Activated CD4-positive, alpha-beta memory T cell treated with anti-CD3 and anti-CD28 coated beads for 36 hours (primary cell): ENCODE data around the gene CCDC92. TPM values are rescaled to one million over a fixed set of nuclear protein-coding genes. Genes with fewer than 3 reads are reported as not detected.

ENCODE experiments used
- CTCF ChIA-PET: fragments of 350-600 bp; sonication (Branson Sonifier 250); formaldehyde crosslinking; loops from one replicate; lab custom pipeline; 2021; ENCODE audit warnings: antibody characterized with exemption, inconsistent platforms; lab: Charles Lee
- POLR2A ChIA-PET: fragments of 350-600 bp; sonication (Branson Sonifier 250); formaldehyde crosslinking; loops from one replicate; lab custom pipeline; 2021; ENCODE audit warnings: antibody characterized with exemption; lab: Charles Lee
- DNase-seq: peaks from one replicate; pipeline ENCODE4 v3.0.0-alpha.2; 2020
- H3K27ac Mint-ChIP-seq: one replicate; pipeline ENCODE4 v1.8.0; 2021; ENCODE audit warnings: mixed read lengths
- H3K27me3 Mint-ChIP-seq: one replicate; pipeline ENCODE4 v1.8.0; 2021; ENCODE audit warnings: mixed read lengths
- H3K36me3 Mint-ChIP-seq: one replicate; pipeline ENCODE4 v1.8.0; 2021; ENCODE audit warnings: mixed read lengths
- H3K4me1 Mint-ChIP-seq: one replicate; pipeline ENCODE4 v1.8.0; 2021; ENCODE audit warnings: low read depth, mixed read lengths
- H3K4me3 Mint-ChIP-seq: one replicate; pipeline ENCODE4 v1.8.0; 2021; ENCODE audit warnings: mild to moderate bottlenecking, mixed read lengths
- H3K9me3 Mint-ChIP-seq: one replicate; pipeline ENCODE4 v1.8.0; 2021; ENCODE audit warnings: mixed read lengths
- intact Hi-C: fragments of 100-400 bp; cut with micrococcal nuclease; formaldehyde crosslinking; loops from one replicate; pipeline ENCODE4 v1.15.1; 2023
- total RNA-seq, 2 experiments: library from RNA; stranded (reverse); gene quantifications; one replicate each; pipeline ENCODE4 v1.2.3, GENCODE V29; 2021

CCDC92 gene, protein sequence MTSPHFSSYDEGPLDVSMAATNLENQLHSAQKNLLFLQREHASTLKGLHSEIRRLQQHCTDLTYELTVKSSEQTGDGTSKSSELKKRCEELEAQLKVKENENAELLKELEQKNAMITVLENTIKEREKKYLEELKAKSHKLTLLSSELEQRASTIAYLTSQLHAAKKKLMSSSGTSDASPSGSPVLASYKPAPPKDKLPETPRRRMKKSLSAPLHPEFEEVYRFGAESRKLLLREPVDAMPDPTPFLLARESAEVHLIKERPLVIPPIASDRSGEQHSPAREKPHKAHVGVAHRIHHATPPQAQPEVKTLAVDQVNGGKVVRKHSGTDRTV
- total RNA-seq = 10 to 100 TPM; 11.4 to 11.7 TPM

DNA sequence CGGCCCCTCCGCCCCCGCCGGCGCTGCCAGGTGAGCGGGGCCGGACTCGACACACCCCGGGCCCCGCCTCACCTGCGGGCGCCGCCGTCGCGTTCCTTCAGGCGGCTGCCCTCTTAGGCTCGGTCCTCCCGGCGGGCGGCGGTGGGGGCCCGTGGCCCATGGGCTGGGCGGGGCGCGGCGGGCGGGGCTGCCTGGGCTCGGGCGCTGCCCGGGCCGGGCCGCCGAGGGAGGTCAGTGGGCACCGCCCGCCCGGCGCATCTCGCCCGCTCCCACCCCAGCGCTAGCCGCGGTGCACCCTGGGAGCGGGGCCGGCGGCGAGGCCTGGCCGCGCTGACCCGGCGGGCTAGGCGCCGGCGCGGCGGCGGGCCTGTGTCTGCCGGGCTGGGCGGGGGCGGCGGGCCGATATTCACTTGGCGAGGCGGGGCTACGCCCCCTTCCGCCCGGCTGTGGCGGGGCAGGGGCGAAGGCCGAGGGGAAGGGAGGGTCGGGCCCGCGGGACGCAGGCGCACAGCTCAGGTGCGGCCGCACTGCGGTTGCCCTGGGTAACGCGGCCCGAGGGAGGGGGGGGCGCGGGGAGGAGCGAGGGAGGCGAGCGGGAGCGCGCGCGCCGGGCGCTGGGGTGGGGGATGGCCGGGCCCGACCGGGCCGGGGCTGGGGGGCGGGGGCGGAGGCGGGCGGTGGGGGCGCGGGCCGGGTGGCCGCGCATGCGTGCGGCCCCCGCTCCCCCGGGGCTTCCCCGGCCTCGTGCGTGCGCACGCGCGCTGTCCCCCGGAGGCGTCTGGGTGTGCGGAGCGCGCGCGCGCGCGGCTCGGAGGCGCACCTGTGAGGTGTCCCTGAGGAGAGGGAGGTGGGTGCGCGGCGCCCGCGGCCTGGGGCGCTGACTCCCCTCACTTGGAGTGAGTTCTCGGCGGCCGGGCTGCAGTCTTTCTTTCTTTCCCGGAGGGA lies at the start of gene CCDC92, which contains the start of gene ZNF664:
TSS of gene CCDC92 (minus strand) at position 375 of the 945 bp plus-strand sequence. CDS start 28,526 bp downstream, outside the sequence.
TSS of gene ZNF664 (plus strand) at position 759 of the 945 bp plus-strand sequence. CDS start 38,930 bp downstream, outside the sequence.
- POLR2A ChIA-PET = interaction anchor here (1.0 to 1.5 kb wide), 2 partner anchors 15 to 482 kb away, joined by 3 read pairs; no protein-coding TSS in a partner anchor
- intact Hi-C loops = loop anchor here (2.0 kb wide), 2 partner anchors 34 to 68 kb away; no protein-coding TSS in a partner anchor
- peak; percentile 97 for DNase-seq

DNA sequence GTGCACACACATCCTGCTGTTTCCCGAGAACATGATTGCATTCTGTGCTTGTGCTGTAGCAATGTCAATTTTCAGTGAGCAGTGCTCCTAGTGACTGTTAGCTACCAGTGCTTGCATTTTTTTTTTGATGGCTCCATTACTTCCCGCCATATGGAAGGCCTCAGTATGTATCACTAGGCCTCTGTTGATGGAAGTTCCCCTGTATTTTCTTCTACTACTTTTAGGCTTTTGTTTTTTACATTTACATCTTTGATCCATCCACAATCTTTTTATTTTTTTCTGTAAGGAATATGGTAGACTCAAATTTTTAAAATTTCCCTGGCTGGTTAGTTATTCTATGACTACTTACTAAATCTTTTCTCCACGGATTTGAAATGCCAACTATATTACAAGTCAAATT lies 49.5 kb upstream of the CCDC92 start:
- intact Hi-C loops = no loop called here
- Mint-ChIP-seq H3K4me3 (no peak overlapping the region), H3K9me3 (no peaks in the 10 kb centered on the region), H3K27me3 (no peaks in the 10 kb centered on the region), H3K27ac (no peak overlapping the region), H3K4me1 (no peaks in the 10 kb centered on the region), H3K36me3 (no peaks in the 10 kb centered on the region)
- ChIA-PET POLR2A (no interaction called here), CTCF (interaction anchor here (2.3 kb wide), 1 partner anchor 11 kb away, joined by 6 read pairs; no protein-coding TSS in a partner anchor)
- no peak for DNase-seq

More for the DNA sequence above, at the start of gene CCDC92, which contains the start of gene ZNF664:
- no peaks in the 10 kb centered on the region for H3K27me3 Mint-ChIP-seq
- peaks cover 15% of the 10 kb centered on the region for H3K36me3 Mint-ChIP-seq
- peak within 1 kb of the TSS; percentile 73 for H3K27ac Mint-ChIP-seq
- CTCF ChIA-PET = interaction anchor here (1.0 to 1.3 kb wide), 2 partner anchors 17 to 67 kb away, joined by 3 read pairs; no protein-coding TSS in a partner anchor
- peaks cover 44% of the 10 kb centered on the region for H3K4me1 Mint-ChIP-seq
- no peaks in the 10 kb centered on the region for H3K9me3 Mint-ChIP-seq
- peak within 1 kb of the TSS; percentile 93 for H3K4me3 Mint-ChIP-seq

DNA sequence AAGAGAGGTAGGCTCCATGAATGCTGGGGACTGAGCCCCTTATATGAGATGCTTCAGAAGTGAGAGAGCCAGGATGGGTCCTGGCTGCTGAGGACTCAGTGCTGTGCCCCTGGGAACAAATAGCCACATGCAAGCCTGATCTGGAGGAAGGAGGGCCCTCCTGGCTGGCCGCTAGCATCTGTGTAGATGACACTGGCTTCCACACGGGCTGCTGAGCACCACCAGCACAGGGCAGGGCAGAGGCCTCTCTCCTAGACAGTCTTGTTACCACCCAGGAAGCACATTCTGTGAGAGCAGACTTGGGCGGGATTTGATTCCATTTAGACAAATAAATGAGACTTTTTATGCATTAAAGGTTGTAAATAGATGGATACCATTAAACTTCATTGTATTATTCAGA lies 48.4 kb upstream of the CCDC92 start:
- CTCF ChIA-PET = no interaction called here
- Mint-ChIP-seq H3K4me3 (no peak overlapping the region), H3K27ac (no peak overlapping the region), H3K27me3 (no peaks in the 10 kb centered on the region), H3K36me3 (no peaks in the 10 kb centered on the region), H3K9me3 (no peaks in the 10 kb centered on the region), H3K4me1 (no peaks in the 10 kb centered on the region)
- intact Hi-C loops = no loop called here
- POLR2A ChIA-PET = no interaction called here
- DNase-seq = no peak

DNA sequence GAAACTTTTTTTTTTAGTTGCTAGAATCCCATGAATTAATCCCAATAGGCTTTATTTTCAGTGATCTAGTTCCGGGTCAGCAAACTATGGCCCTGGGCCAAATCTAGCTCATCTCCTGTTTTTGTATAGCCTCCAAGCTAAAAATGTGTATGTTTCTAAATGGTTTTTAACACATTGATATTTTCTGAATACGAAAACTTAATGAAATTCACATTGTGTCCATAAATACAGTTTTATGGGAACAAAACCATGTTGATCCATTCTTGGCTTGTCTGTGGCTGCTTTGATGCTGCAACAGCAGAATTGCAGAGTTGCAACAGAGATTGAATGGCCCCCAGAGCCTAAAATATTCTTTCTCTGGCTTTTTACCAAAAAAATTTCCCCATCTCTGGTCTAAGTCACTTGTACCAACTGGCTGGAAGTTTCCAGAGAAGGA lies 47.9 kb upstream of the CCDC92 start:
- intact Hi-C loops = no loop called here
- no peak for DNase-seq
- POLR2A ChIA-PET = no interaction called here
- H3K9me3 Mint-ChIP-seq = no peaks in the 10 kb centered on the region
- no peaks in the 10 kb centered on the region for H3K27me3 Mint-ChIP-seq
- H3K4me1 Mint-ChIP-seq = no peaks in the 10 kb centered on the region
- H3K36me3 Mint-ChIP-seq = no peaks in the 10 kb centered on the region
- CTCF ChIA-PET = interaction anchor here (0.8 kb wide), 1 partner anchor 9 kb away, joined by 4 read pairs; no protein-coding TSS in a partner anchor
- no peak overlapping the region for H3K27ac Mint-ChIP-seq
- no peak overlapping the region for H3K4me3 Mint-ChIP-seq

DNA sequence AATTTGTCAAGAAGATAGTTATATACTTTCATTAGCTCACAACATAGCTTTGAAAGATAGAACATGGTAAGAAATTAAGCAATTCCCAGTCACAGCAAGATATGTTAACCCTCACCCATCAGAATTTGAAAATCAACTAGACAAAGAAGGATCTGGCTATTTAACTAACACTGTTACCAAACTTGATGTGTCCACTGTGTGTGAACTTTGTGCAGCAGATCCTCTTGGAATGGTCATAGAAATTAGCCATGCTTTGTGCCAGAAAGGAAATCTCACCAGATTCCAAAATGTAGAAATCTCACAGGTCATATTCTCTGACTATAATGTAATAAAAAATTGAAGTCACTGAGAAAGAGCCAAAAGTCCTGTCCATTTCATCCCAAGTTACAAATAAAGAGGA lies 46.5 kb upstream of the CCDC92 start:
- ChIA-PET POLR2A (no interaction called here), CTCF (interaction anchor here (0.6 to 1.5 kb wide), 2 partner anchors 13 to 447 kb away, joined by 3 to 5 read pairs; no protein-coding TSS in a partner anchor)
- Mint-ChIP-seq H3K36me3 (peaks cover 2% of the 10 kb centered on the region), H3K27ac (no peak overlapping the region), H3K4me1 (peaks cover 4% of the 10 kb centered on the region), H3K4me3 (no peak overlapping the region), H3K27me3 (no peaks in the 10 kb centered on the region), H3K9me3 (no peaks in the 10 kb centered on the region)
- no peak for DNase-seq
- intact Hi-C loops = no loop called here

DNA sequence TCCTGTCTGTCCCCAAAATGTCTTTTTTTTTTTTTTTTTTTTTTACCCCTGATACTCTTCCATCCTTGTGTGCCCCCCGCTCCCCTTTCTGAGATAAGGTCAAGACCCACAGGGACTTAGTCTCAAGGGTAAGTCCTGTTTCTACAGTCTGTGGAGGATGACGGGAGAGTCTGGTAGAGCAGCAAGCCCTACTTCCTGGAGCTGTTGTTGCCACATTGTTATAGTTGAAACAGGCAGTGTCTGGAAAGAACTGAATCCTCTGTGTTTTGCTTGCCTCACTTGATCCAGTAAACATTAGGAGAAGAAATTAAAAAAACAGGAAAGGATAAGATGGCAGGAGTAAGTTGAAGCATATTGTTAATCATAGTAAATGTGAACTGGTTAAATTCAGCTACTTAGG lies 45.9 kb upstream of the CCDC92 start:
- Mint-ChIP-seq H3K9me3 (no peaks in the 10 kb centered on the region), H3K4me1 (peaks cover 6% of the 10 kb centered on the region), H3K27me3 (no peaks in the 10 kb centered on the region), H3K27ac (no peak overlapping the region), H3K4me3 (no peak overlapping the region), H3K36me3 (peaks cover 2% of the 10 kb centered on the region)
- intact Hi-C loops = no loop called here
- POLR2A ChIA-PET = no interaction called here
- DNase-seq = no peak
- CTCF ChIA-PET = interaction anchor here (1.5 kb wide), 1 partner anchor 14 kb away, joined by 5 read pairs; no protein-coding TSS in a partner anchor

DNA sequence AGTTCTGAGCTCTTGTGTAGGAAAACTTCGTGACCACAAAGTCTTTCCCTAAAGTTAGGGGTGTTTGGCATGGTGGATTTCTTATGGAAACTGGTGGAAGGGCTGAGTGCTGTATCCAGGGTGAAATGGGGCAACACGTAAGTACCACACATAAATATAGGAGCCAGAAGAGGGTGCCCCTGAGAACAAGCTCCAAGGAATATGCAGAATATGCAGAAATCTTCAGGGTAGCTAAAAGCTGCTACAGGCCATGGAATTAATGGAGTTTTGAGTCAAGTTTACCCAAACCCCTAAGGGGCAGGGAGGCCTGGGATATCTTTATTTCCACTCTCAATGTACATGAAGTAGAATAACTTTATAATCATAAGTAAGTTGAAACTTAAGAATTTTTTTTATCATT lies 44.4 kb upstream of the CCDC92 start:
- intact Hi-C loops = no loop called here
- peaks cover 14% of the 10 kb centered on the region for H3K36me3 Mint-ChIP-seq
- POLR2A ChIA-PET = no interaction called here
- CTCF ChIA-PET = interaction anchor here (1.2 kb wide), 1 partner anchor 15 kb away, joined by 5 read pairs; no protein-coding TSS in a partner anchor
- H3K27ac Mint-ChIP-seq = no peak overlapping the region
- H3K27me3 Mint-ChIP-seq = no peaks in the 10 kb centered on the region
- H3K9me3 Mint-ChIP-seq = no peaks in the 10 kb centered on the region
- peaks cover 6% of the 10 kb centered on the region for H3K4me1 Mint-ChIP-seq
- DNase-seq = no peak
- H3K4me3 Mint-ChIP-seq = no peak overlapping the region

DNA sequence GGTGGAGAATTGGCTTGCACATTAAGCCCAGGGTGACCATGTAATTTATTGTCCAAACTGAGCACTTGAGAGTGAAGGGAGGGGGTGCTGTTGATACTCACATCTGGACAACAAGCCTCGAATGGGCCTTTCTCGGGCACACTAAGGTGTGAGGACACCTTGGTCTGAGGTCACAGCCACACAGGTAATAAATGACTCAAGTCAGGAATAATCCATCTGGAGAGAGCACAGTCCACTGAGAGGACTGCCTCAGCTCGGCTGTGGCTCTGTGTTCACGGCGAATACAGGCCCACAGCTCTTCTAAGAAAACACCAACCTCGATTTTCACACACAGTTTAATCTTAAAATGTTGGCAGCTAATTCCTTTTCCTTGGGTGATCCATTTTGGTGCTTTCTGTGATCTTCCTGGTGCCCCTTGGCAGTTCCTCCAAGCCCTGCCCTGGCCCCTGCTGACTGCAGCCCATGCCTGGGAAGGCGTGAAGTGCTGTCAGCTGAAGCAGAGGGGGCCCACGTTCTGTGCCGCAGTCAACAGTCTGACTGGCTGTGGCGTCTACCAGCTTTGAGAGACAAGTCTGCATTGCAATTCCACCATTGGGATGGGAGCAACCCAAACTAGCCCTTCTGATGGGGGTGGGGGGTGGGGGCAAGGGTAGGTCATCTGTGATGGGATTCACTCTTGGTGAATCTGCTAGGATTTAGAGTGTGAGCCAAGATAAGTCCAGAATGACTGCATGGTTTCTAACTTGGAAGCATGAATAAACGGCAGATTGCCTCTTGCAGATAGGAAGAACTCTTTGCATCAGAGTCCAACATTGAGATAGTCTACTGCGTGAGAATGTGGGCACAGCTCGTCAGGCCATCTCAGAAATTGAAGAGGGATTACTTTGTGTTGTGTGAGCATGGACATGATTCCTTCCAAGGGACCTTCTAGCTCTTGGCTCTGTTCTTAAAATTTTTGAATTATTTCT lies 43.1 kb upstream of the CCDC92 start:
- Mint-ChIP-seq H3K36me3 (peaks cover 24% of the 10 kb centered on the region), H3K27me3 (no peaks in the 10 kb centered on the region), H3K27ac (no peak overlapping the region), H3K4me3 (no peak overlapping the region), H3K9me3 (no peaks in the 10 kb centered on the region), H3K4me1 (peaks cover 6% of the 10 kb centered on the region)
- intact Hi-C loops = no loop called here
- no peak for DNase-seq
- CTCF ChIA-PET = interaction anchor here (1.2 to 2.6 kb wide), 2 partner anchors 16 to 17 kb away, joined by 5 to 13 read pairs; no protein-coding TSS in a partner anchor
- POLR2A ChIA-PET = interaction anchor here (0.6 kb wide), 2 partner anchors 150 to 675 kb away, joined by 3 read pairs; no protein-coding TSS in a partner anchor

DNA sequence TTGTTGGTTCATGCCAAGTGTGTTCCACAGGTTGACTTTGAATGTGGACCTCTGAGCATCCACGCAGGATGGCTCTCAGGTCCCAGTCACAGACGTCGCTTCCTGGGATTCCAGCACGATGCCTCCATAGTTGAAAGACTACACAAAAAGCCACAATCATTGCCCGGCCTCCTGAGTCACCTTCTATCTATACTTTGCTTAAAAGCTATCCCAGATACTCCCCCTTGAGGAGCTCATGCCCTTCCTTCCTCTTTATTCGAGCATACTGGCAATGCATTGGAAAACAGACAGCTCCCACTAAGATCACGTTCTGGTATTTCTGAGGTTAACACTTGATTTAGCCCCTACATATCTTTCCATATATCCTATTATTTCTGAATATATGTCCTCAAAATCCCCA lies 40.4 kb upstream of the CCDC92 start:
- intact Hi-C loops = no loop called here
- H3K27me3 Mint-ChIP-seq = no peaks in the 10 kb centered on the region
- no peaks in the 10 kb centered on the region for H3K9me3 Mint-ChIP-seq
- H3K36me3 Mint-ChIP-seq = peaks cover 29% of the 10 kb centered on the region
- no peak overlapping the region for H3K4me3 Mint-ChIP-seq
- ChIA-PET POLR2A (no interaction called here), CTCF (interaction anchor here (2.6 kb wide), 1 partner anchor 19 kb away, joined by 13 read pairs; no protein-coding TSS in a partner anchor)
- peaks cover 12% of the 10 kb centered on the region for H3K4me1 Mint-ChIP-seq
- DNase-seq = no peak
- no peak overlapping the region for H3K27ac Mint-ChIP-seq

DNA sequence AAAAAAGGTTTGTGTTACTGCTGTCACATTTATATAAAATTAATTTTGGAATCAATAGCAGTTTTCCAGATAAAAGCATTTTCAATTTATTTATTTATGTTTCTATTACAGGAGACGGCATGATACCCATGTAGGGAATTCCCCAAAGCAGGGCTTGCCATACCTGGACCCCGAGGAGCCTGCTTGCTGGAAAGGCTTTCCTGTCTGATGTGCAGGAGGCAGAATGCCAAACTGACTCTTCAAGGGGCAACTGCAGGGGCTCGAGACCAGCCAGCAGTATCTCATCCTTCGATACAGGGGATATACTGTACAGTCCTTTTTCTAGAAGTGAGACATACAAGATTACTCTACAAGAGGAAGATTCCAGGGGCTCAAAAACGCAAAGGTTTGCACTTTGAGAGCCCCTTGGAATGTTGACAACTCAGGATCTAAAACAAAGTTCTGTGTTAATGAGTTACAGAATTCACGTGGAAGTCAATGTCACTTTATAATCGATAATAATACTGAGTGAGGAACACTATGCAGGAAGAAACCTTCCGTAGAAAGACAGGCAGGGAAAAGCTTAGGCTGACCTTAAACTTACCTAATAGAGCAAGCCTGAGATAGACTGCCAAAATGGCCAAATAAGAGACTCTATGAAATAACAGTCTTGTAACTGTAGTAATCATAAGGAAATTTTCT lies 38.9 kb upstream of the CCDC92 start:
- CTCF ChIA-PET = interaction anchor here (0.9 kb wide), 1 partner anchor 9 kb away, joined by 4 read pairs; no protein-coding TSS in a partner anchor
- H3K4me1 Mint-ChIP-seq = peaks cover 22% of the 10 kb centered on the region
- H3K27me3 Mint-ChIP-seq = no peaks in the 10 kb centered on the region
- intact Hi-C loops = no loop called here
- no peak overlapping the region for H3K4me3 Mint-ChIP-seq
- H3K27ac Mint-ChIP-seq = no peak overlapping the region
- POLR2A ChIA-PET = no interaction called here
- no peak for DNase-seq
- H3K36me3 Mint-ChIP-seq = peaks cover 35% of the 10 kb centered on the region
- no peaks in the 10 kb centered on the region for H3K9me3 Mint-ChIP-seq
